ENCODE results near the gene LARGE1.

Gene LARGE1

GRCh38 chr22:33526434-33527107 is 393.7 kb downstream of the LARGE1 start:
- no peak for DNase-seq

- DNase-seq: no peak
Observed at GRCh38 chr22:33524511-33525260, 395.6 kb downstream of the LARGE1 start.

DNA sequence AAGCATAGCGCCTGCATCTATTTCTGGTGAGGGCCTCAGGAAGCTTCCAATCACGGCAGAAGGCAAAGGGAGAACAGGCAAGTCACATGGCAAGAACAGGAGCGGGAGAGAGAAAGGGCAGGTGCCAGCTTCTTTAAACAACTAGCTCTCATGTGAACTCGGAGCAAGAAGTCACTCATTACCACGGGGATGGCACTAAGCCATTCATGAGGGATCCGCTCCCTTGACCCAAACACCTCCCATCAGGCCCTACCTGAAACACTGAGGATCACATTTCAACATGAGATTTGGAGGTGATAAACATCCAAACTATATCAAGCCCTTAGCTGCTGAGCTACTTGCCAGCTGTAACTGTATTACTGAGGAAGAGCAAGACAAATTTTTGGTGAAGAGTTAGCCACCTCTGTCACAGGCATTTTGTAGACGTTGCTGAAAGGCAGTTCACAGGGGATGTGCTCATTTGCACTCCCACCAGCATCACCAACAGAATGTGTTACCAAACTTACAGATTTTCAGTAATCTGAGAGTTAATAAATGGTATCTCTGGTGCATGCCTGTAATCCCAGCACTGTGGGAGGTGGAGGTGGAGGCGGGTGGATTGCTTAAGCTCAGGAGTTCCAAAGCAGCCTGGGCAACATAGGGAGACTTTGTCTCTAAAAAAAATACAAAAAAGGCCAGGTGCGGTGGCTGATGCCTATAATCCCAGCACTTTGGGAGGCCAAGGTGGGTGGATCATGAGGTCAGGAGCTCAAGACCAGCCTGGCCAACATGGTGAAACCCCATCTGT is 398.2 kb downstream of the LARGE1 start:
- DNase-seq: no peak

- no peak for DNase-seq
Observed at GRCh38 chr22:33520904-33521780, 399.1 kb downstream of the LARGE1 start.

DNA sequence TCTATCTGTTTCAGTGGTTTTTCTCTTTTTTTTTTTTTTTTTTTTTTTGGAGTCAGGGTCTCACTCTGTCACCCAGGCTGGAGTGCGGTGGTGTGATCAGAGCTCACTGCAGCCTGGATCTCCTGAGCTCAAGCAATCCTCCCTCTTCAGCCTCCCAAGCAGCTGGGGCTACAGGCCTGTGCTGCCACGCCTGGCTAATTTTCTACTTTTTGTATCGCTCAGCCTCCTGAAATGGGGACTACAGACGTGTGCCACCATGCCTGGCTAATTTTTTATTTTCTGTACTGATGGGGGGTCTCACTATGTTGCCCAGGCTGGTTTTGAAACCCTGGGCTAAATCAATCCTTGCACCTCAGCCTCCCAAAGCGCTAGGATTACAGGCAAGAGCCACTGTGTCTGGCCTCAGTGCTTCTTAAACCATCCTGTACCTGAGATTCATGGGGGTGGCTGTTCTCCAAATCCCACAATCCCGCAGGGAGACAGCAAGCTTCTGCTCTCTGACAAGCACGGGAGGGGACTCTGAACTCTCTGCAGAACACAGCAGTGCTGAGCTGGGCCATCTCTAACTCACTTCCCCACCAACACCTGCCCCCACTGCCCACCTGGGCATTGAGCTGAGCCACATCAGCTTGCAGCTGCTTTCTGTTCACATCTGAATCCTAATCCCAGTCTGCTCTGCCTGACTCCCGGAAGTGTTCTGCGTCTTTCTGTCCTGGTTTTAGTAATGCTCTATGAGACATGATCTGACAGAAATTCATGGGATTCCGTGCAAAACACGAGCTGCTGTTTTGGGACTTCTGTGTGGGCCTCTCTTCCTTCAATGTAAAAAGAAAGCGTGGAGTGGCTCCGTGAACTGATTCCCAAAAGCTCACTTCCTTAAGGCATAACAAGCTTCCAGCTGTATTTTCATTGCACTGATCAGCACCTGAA is 400.0 kb downstream of the LARGE1 start:
- no peak for DNase-seq

- DNase-seq: peak in 27 of 56 donors; percentile 3 to 67 (median 20)
Observed at GRCh38 chr22:33519071-33519973, 401.0 kb downstream of the LARGE1 start.

DNA sequence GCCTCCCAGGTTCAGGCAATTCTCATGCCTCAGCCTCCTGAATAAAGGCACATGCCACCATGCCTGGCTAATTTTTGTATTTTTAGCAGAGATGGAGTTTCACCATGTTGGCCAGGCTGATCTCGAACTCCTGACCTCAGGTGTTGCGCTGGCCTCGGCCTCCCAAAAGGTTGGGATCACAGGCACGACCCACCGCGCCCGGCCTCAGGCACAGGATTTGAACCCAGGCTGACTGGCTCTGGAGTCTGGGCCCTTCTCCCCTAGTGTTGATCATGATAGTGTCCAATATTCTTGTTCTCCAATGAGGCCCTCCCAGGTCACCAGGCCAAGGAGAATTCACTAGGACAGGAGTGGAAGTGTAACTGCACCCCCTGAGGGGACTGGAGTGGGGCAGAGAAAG is 401.9 kb downstream of the LARGE1 start:
- no peak for DNase-seq

- DNase-seq: peak in 5 of 56 donors; percentile 3 to 30 (median 6)
Observed at GRCh38 chr22:33515795-33516194, 404.5 kb downstream of the LARGE1 start.

DNA sequence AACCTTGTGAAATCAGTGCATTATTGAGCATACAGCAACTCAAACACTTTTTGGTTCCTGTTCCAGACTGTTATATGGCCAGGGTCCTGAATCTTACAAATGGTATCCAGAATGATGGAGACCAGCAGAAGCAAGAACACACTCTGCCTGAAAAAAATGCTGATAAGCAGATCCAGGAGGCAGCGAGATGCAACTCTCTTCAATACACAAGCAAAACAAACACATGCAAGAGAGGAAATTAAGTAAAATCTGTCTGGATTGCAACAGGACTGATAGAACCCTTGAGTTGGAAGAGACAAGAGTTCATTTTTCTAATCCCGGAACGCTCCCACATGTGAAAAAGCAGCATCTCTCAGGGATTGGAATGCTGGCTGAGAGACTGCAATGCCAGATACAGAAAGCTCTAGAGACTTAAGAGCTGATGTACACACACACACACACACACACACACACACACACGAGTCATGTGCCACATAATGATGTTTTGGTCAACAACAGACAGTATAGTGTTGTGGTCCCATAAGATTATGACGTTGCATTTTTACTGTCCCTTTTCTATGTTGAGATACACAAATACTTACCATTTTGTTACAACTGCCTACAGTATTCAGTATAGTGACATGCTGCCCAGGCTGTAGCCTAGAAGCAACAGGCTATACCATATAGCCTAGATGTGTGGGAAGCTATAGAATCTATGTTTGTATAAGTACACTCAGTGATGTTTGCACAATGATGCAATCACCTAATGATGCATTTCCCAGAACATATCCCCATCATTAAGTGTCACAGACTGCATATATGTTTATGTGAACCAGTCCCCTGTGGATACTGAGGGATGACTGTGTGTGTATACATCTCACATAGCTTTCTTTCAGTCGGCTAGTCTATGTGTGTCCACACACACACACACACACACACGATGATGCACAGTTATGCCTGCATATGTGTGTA is 406.6 kb downstream of the LARGE1 start:
- DNase-seq: no peak

DNA sequence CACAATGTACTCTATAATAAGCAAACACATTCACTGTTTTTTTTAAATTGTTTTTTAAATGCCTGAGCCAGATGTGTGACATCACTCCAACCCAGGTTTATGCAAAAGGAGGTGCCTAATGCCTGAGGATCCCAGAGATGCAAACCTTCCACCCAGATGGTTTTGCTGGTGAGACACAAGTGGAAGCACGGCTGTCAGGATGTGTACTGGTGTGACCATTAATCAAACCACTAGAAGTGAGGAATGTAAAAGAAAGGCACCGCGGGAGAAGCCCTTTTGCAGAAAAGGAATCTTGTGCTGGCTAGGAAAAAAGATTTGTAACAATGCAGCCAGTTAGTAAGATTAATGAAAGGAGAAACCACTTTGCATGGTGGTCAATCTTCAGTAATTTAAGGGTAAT is 407.4 kb downstream of the LARGE1 start:
- DNase-seq: no peak

- DNase-seq: no peak
Observed at GRCh38 chr22:33510429-33510904, 409.8 kb downstream of the LARGE1 start.

GRCh38 chr22:33504941-33505625 is 415.2 kb downstream of the LARGE1 start:
- no peak for DNase-seq

DNA sequence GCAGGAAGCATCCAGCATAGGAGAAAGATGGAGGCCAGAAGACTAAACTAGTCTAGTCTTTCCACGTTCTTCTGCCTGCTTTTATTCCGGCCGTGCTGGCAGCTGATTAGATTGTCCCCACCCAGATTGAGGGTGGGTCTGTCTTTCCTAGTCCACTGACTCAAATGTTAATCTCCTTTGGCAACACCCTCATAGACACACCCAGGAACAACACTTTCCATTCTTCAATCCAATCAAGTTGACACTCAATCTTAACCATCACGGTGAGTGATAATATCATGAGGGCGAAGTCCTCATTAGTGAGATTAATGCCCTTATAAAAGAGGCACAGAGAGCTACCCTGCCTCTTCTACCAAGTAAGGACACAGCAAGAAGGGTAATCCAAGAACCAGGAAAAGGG is 424.2 kb downstream of the LARGE1 start:
- no peak for DNase-seq

GRCh38 chr22:33493476-33494205 is 426.6 kb downstream of the LARGE1 start:
- no peak for DNase-seq

- no peak for DNase-seq
Observed at GRCh38 chr22:33492210-33492651, 428.0 kb downstream of the LARGE1 start.
